Osteoblast (primary cell): ENCODE results near the gene PRSS33. TPM values are rescaled to one million over a fixed set of nuclear protein-coding genes. Genes with fewer than 3 reads are reported as not detected.

ENCODE experiments used
- DNase-seq: peaks from one replicate; pipeline ENCODE4 v3.0.0; 2011; ENCODE audit warnings: low spot score, mixed read lengths; ENCODE audit not compliant: insufficient read length; ENCODE audit errors: missing footprints
- H2AFZ ChIP-seq: 2 replicates; pipeline ENCODE4 v1.6.0; 2011; ENCODE audit warnings: mild to moderate bottlenecking, low read length
- H3K27ac ChIP-seq: 2 replicates; pipeline ENCODE4 v1.5.1; 2011; ENCODE audit warnings: mild to moderate bottlenecking, low read depth, low read length, moderate library complexity
- H3K27me3 ChIP-seq: 2 replicates; pipeline ENCODE4 v1.6.0; 2012; ENCODE audit warnings: mild to moderate bottlenecking, control low read depth, inconsistent platforms, low read length, moderate library complexity; ENCODE audit not compliant: insufficient read depth
- H3K36me3 ChIP-seq: 2 replicates; pipeline ENCODE4 v1.5.1; 2011; ENCODE audit warnings: mild to moderate bottlenecking, low read length, control low read depth, moderate library complexity; ENCODE audit not compliant: insufficient read depth
- H3K4me1 ChIP-seq: 2 replicates; pipeline ENCODE4 v1.5.1; 2011; ENCODE audit warnings: mild to moderate bottlenecking, low read length, control low read depth, moderate library complexity; ENCODE audit not compliant: insufficient read depth
- H3K4me2 ChIP-seq: 2 replicates; pipeline ENCODE4 v1.6.0; 2011; ENCODE audit warnings: mild to moderate bottlenecking, low read length; ENCODE audit not compliant: insufficient read depth
- H3K4me3 ChIP-seq: fragments of 200-600 bp; sonication (generic); 3 replicates; pipeline ENCODE4 v1.5.1; 2012; ENCODE audit warnings: mild to moderate bottlenecking, low read length, inconsistent platforms; ENCODE audit not compliant: insufficient read depth
- H3K79me2 ChIP-seq: 2 replicates; pipeline ENCODE4 v1.6.0; 2012; ENCODE audit warnings: mild to moderate bottlenecking, low read length, control low read depth, inconsistent platforms; ENCODE audit not compliant: insufficient read depth
- H3K9me3 ChIP-seq: 2 replicates; pipeline ENCODE4 v1.5.1; 2011; ENCODE audit warnings: low read depth, low read length, control low read depth
- H4K20me1 ChIP-seq: 2 replicates; pipeline ENCODE4 v1.6.0; 2012; ENCODE audit warnings: mild to moderate bottlenecking, low read length, control low read depth; ENCODE audit not compliant: insufficient read depth
- total RNA-seq: library from RNA; depleted of rRNA; stranded (reverse); fragments of >200 nt; gene quantifications from 2 replicates; pipeline ENCODE4 v1.2.3, GENCODE V29; 2012
- TF ChIP-seq, protein P1 (sequence below): IDR thresholded peaks from 2 replicates; pipeline ENCODE4 v1.5.1; 2011; ENCODE audit warnings: mild to moderate bottlenecking, low read depth, low read length, moderate library complexity; ENCODE audit errors: extremely low read depth

Gene PRSS33
- total RNA-seq, 1 donor: not detected

DNA sequence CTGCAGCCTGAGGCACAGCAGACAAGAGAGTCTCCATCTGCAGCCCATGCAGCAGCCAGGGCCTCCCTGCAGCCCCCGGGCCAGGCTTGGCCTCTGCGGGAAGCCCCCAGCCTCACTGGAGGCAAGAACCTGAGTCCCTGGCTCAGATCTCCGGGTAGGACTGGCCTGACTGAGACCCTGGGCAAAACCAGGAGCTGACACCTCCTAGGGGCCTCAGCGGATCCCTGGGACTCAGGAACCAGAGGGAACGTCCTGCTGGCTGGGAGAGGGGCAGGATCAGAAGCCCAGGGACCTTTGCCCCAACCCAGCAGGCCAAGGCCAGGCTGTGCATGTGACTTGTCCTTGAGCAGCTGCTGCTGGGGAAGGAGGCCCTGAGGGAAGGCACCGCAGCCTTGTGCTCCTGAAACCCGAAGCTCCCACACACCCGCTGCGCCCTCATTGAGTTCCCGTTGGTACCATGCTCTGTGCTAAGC lies 28.0 kb upstream of the PRSS33 start:
- Histone ChIP-seq H3K79me2 (no peaks in the 10 kb centered on the region), H2AFZ (no peak overlapping the region), H3K4me1 (no peaks in the 10 kb centered on the region), H3K36me3 (no peaks in the 10 kb centered on the region), H3K27me3 (peaks cover 29% of the 10 kb centered on the region), H3K4me2 (no peak overlapping the region), H3K27ac (no peak overlapping the region), H4K20me1 (no peaks in the 10 kb centered on the region), H3K9me3 (no peaks in the 10 kb centered on the region), H3K4me3 (no peak overlapping the region)
- peak; percentile 74 for DNase-seq
- TF ChIP-seq, protein P1, sequence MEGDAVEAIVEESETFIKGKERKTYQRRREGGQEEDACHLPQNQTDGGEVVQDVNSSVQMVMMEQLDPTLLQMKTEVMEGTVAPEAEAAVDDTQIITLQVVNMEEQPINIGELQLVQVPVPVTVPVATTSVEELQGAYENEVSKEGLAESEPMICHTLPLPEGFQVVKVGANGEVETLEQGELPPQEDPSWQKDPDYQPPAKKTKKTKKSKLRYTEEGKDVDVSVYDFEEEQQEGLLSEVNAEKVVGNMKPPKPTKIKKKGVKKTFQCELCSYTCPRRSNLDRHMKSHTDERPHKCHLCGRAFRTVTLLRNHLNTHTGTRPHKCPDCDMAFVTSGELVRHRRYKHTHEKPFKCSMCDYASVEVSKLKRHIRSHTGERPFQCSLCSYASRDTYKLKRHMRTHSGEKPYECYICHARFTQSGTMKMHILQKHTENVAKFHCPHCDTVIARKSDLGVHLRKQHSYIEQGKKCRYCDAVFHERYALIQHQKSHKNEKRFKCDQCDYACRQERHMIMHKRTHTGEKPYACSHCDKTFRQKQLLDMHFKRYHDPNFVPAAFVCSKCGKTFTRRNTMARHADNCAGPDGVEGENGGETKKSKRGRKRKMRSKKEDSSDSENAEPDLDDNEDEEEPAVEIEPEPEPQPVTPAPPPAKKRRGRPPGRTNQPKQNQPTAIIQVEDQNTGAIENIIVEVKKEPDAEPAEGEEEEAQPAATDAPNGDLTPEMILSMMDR: no peak

- Histone ChIP-seq H3K27ac (no peak overlapping the region), H3K79me2 (no peaks in the 10 kb centered on the region), H3K4me3 (no peak overlapping the region), H3K4me2 (no peak overlapping the region), H2AFZ (no peak overlapping the region), H3K4me1 (no peaks in the 10 kb centered on the region), H4K20me1 (no peaks in the 10 kb centered on the region), H3K9me3 (no peaks in the 10 kb centered on the region), H3K36me3 (no peaks in the 10 kb centered on the region), H3K27me3 (peaks cover 33% of the 10 kb centered on the region)
- TF ChIP-seq, protein P1: no peak
- no peak for DNase-seq
Measured at GRCh38 chr16:2814551-2815298, 27.4 kb upstream of the PRSS33 start.

- Histone ChIP-seq H3K9me3 (no peaks in the 10 kb centered on the region), H4K20me1 (no peaks in the 10 kb centered on the region), H3K36me3 (no peaks in the 10 kb centered on the region), H2AFZ (no peak overlapping the region), H3K4me3 (no peak overlapping the region), H3K79me2 (no peaks in the 10 kb centered on the region), H3K27ac (no peak overlapping the region), H3K4me1 (no peaks in the 10 kb centered on the region), H3K4me2 (no peak overlapping the region), H3K27me3 (peaks cover 33% of the 10 kb centered on the region)
- peak; percentile 52 for DNase-seq
- TF ChIP-seq, protein P1: no peak
Measured at GRCh38 chr16:2813771-2814221, 26.4 kb upstream of the PRSS33 start.

DNA sequence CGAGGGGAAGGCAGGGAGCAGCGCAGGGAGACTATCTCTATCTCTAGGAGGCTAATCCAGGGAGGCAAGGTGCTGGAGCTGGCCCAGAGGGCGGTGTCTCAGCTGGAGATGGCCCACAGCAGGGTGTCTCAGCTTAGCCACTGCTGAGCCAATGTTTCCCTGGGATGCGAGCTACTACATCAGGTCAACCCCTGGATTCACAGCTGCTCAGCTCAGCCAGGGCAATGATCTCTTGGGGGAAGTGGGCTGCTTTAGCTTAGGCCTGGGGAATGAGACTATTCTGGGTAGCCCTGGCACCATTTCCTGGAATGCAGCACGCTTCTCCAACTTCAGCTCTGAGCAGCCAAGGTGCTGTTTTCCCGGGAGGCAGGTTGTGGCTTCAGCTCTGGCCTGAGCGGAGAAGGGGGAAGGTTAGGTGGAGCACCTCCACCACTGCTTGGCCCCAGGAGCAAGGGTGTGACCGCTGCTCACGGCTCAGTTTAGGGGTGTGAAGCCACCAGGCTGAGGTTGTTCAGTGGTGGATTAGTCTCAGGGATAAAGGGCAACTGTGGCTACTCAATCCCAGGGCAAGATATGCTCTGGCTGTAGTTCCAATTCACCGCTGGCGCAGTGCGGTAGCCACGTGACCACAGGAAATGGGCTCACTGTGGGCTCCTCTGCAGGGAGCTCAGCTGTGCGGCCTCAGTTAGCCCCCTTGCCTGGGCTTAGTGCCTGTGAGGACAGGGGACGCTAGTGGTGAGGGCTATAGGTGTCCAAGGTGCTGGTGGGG lies 24.5 kb upstream of the PRSS33 start:
- peak; percentile 73 for DNase-seq
- H3K27ac ChIP-seq: no peak overlapping the region
- H3K36me3 ChIP-seq: no peaks in the 10 kb centered on the region
- no peaks in the 10 kb centered on the region for H3K9me3 ChIP-seq
- peaks cover 37% of the 10 kb centered on the region for H3K27me3 ChIP-seq
- peak overlapping the region; percentile 35 for H2AFZ ChIP-seq
- no peak overlapping the region for H3K4me2 ChIP-seq
- H3K4me3 ChIP-seq: no peak overlapping the region
- no peaks in the 10 kb centered on the region for H4K20me1 ChIP-seq
- H3K4me1 ChIP-seq: no peaks in the 10 kb centered on the region
- no peaks in the 10 kb centered on the region for H3K79me2 ChIP-seq
- TF ChIP-seq, protein P1: no peak
